Hematopoietic multipotent progenitor cell treated with erythropoietin and hydrocortisone succinate and interleukin-3 and kit ligand, for 8 days (in vitro differentiated cells): Measurements from ENCODE around the gene SLC17A7.
A peak's percentile ranks its signal among the peaks of the same experiment; 100 is the strongest.

Experiments
- DNase-seq: peaks from one replicate; pipeline ENCODE4 v3.0.0-alpha.2; 2015

Gene SLC17A7

GRCh38 chr19:49403404-49404187 lies 37.7 kb downstream of the SLC17A7 start:
- DNase-seq = no peak

- DNase-seq = no peak
Observed at GRCh38 chr19:49400029-49400428, 41.3 kb downstream of the SLC17A7 start.

- DNase-seq = no peak
Observed at GRCh38 chr19:49398931-49399330, 42.4 kb downstream of the SLC17A7 start.

- no peak for DNase-seq
Observed at GRCh38 chr19:49398001-49398615, 43.2 kb downstream of the SLC17A7 start.

GRCh38 chr19:49396738-49397505 lies 44.4 kb downstream of the SLC17A7 start:
- DNase-seq = no peak

GRCh38 chr19:49395581-49396407 lies 45.5 kb downstream of the SLC17A7 start:
- DNase-seq = no peak

- no peak for DNase-seq
Observed at GRCh38 chr19:49393881-49394280, 47.4 kb downstream of the SLC17A7 start.

GRCh38 chr19:49391581-49392399 lies 49.5 kb downstream of the SLC17A7 start:
- DNase-seq = peak; percentile 80

- DNase-seq = peak; percentile 71
Observed at GRCh38 chr19:49390929-49391359, 50.4 kb downstream of the SLC17A7 start.

GRCh38 chr19:49390131-49390928 lies 51.0 kb downstream of the SLC17A7 start:
- no peak for DNase-seq

- no peak for DNase-seq
Observed at GRCh38 chr19:49389406-49389805, 51.9 kb downstream of the SLC17A7 start.

GRCh38 chr19:49387936-49388372 lies 53.4 kb downstream of the SLC17A7 start, which contains the start of gene KASH5:
KASH5 (plus strand) TSS chr19:49388249; CDS start chr19:49390884, 2,635 bp downstream.
- peak; percentile 83 for DNase-seq

GRCh38 chr19:49383599-49383998 lies 57.7 kb downstream of the SLC17A7 start:
- no peak for DNase-seq

GRCh38 chr19:49382639-49383038 lies 58.7 kb downstream of the SLC17A7 start:
- DNase-seq = no peak

GRCh38 chr19:49380391-49380790 lies 60.9 kb downstream of the SLC17A7 start:
- no peak for DNase-seq
